Measurements from ENCODE around the gene SULT4A1.

DNA sequence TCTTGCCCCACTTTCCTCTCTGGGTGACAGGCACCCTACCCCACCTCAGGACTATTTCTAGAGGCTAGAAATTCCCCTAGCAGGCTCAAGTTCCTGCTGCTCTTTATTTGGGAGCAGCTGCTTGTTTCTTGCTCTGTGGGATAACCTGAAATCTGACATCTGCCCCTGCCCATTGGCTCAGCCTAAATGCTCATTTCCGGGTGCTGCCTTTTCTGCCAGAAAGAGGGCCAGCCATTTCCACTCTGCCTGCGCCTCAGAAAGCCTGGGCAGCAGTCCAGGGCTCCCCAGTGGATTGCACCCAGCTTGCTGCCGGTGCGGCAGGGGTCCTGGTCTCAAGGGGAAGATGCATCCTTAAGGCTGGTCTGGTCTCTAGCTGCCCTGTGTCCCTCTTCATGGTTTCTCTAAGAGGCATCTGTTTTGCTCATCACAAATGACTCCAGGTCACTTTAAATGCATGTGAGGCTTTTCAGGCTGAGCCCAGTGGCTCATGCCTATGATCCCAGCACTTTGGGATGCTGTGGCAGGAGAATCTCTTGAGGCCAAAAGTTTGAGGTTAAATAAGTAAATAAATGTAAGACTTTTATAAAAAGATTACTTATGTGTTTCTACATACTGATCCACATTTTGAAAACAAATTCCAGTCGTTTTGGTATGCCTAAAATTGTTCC is 39.8 kb upstream of the SULT4A1 start:
- TF ChIP-seq POLR2A (IDR thresholded peaks at IDR 0.05; ENCODE audit: low read length) = no peak
- TF ChIP-seq GATA1 (IDR thresholded peaks at IDR 0.05; ENCODE audit: low read depth, low read length) = no peak

All from erythroblast (primary cell).